ENCODE data around the gene ZFP62.
"Not testable (repeated sequence)": the region's sequence is repeated elsewhere in the genome, so short reads cannot be mapped to it uniquely, and the experiment has no call there.

ZFP62 gene

GRCh38 chr5:180828756-180829531 is 32.1 kb downstream of the ZFP62 start:
- DNase-seq = not testable (repeated sequence)

- DNase-seq = not testable (repeated sequence)
Observed at GRCh38 chr5:180827374-180827773, 33.7 kb downstream of the ZFP62 start.

GRCh38 chr5:180825768-180826525 is 35.1 kb downstream of the ZFP62 start:
- DNase-seq = no peak

GRCh38 chr5:180824630-180825476 is 36.2 kb downstream of the ZFP62 start:
- DNase-seq = no peak

- no peak for DNase-seq
Observed at GRCh38 chr5:180823940-180824629, 37.0 kb downstream of the ZFP62 start.

GRCh38 chr5:180823346-180823745 is 37.7 kb downstream of the ZFP62 start:
- DNase-seq = no peak

GRCh38 chr5:180821538-180821937 is 39.5 kb downstream of the ZFP62 start:
- DNase-seq = no peak

- no peak for DNase-seq
Observed at GRCh38 chr5:180820788-180821321, 40.2 kb downstream of the ZFP62 start.

GRCh38 chr5:180818677-180819341 is 42.3 kb downstream of the ZFP62 start:
- DNase-seq = no peak

- no peak for DNase-seq
Observed at GRCh38 chr5:180817893-180818674, 43.0 kb downstream of the ZFP62 start.

- no peak for DNase-seq
Observed at GRCh38 chr5:180816608-180817534, 44.2 kb downstream of the ZFP62 start.

- DNase-seq = no peak
Observed at GRCh38 chr5:180815293-180815917, 45.7 kb downstream of the ZFP62 start.

GRCh38 chr5:180813420-180813819 is 47.7 kb downstream of the ZFP62 start:
- no peak for DNase-seq

GRCh38 chr5:180811623-180812124 is 49.4 kb downstream of the ZFP62 start:
- DNase-seq = no peak

GRCh38 chr5:180810959-180811622 is 50.0 kb downstream of the ZFP62 start:
- no peak for DNase-seq

GRCh38 chr5:180810210-180810958 is 50.7 kb downstream of the ZFP62 start:
- DNase-seq = peak; percentile 96

- DNase-seq = peak; percentile 84
Observed at GRCh38 chr5:180809403-180810209, 51.5 kb downstream of the ZFP62 start.

Data from activated naive CD4-positive, alpha-beta T cell treated with Interleukin-2 at 50 U/mL for 16 hours (primary cell).